ENCODE results near the gene CPED1.

CPED1 gene

DNA sequence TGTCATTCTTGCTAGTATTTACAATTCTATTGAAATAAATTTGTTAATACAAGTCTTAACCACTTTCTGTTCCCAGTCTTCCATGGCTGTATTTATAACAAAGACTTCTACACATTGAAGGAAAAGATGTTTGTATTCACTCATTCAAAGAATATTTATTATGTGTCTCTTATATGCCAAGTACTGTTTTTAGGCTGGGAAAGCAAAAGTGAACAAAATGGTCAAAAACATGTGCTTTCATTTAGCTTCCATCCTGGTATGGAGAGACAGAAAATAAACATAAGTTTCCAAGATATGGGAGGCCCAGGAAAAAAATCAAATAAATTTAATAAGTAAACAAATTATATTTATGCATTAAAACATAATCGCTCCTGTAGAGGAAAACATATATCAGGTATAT, 22.9 kb downstream of the CPED1 start:
- no peak overlapping the region for H3K4me3 ChIP-seq (ENCODE audit: low read length)
- DNase-seq (ENCODE audit: low read depth), result no peak
- TF ChIP-seq, protein P1, sequence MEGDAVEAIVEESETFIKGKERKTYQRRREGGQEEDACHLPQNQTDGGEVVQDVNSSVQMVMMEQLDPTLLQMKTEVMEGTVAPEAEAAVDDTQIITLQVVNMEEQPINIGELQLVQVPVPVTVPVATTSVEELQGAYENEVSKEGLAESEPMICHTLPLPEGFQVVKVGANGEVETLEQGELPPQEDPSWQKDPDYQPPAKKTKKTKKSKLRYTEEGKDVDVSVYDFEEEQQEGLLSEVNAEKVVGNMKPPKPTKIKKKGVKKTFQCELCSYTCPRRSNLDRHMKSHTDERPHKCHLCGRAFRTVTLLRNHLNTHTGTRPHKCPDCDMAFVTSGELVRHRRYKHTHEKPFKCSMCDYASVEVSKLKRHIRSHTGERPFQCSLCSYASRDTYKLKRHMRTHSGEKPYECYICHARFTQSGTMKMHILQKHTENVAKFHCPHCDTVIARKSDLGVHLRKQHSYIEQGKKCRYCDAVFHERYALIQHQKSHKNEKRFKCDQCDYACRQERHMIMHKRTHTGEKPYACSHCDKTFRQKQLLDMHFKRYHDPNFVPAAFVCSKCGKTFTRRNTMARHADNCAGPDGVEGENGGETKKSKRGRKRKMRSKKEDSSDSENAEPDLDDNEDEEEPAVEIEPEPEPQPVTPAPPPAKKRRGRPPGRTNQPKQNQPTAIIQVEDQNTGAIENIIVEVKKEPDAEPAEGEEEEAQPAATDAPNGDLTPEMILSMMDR (conservative IDR thresholded peaks at IDR 0.05; ENCODE audit: low read length), result no peak

DNA sequence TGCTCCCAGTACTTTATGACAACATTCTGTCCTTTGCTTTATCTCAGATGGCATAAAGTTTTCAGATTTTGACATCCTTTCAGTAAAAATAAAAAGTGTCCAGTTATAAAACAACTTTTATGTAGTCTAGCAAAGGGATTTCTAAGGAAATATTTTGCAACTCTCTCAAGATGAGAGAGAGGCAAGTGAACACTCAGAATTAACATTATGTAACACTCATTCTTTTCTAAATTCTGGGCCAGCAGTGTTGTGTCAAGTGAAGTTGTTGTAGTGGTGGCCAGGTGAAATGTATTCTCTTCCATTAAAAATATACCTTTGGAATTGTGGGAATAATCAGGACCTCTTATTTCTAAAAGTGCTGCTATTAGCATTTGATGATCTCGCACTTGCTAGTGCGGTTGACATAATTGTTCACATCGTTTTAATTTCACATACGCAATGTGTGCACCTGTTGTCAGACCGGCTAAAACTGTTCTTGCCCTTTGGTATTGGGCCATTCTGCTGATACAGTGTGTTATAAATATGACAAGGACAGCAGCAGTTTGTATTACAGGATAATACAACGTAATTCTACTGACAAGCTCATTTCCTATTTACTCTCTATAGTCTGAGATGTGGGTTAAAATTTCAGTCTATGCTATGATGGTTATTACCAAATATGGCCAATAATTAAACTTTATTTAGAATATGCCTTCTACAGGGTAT, 23.8 kb downstream of the CPED1 start:
- TF ChIP-seq, protein P1 (conservative IDR thresholded peaks at IDR 0.05; ENCODE audit: low read length), result no peak
- H3K4me3 ChIP-seq (ENCODE audit: low read length), result no peak overlapping the region
- no peak for DNase-seq (ENCODE audit: low read depth)

DNA sequence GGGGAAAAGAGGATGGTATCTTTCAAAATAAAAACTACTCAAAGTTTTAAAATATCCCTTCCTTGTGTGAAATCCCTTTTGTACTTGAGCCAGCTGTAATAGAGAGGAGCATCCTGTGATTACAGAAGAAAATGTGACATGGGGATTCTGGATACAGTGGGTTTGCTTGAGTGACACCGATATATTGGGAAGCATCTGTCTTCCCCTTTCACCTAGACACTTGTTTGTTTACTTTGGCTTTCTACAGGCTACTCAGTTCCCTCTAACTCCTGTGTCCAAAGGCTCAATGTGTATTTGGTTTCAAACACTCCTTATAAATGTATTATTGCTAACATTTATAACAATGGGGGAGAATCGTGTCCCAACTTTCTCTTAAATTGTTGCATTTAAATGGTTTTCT, 24.4 kb downstream of the CPED1 start:
- TF ChIP-seq, protein P1 (conservative IDR thresholded peaks at IDR 0.05; ENCODE audit: low read length), result no peak
- H3K4me3 ChIP-seq (ENCODE audit: low read length), result no peak overlapping the region
- no peak for DNase-seq (ENCODE audit: low read depth)

DNA sequence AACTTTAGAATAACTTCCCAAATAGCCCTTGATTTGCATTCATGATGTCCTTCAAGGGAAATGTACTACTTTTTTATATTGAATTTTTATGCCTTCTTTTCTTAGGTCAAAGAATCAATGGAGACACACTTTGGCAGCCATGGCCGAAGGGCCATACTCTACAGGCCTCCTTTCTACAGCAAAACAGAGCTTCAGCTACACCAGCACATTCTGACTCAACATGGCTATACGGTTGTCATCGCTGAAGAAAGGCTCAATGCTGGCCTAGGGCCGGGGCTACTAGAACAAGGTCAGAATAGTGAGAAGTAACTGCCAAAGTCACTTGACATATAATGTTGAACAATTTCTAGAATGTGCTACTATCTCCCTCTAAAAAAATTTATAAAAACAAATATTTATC, 27.0 kb downstream of the CPED1 start:
- no peak for DNase-seq (ENCODE audit: low read depth)
- TF ChIP-seq, protein P1 (conservative IDR thresholded peaks at IDR 0.05; ENCODE audit: low read length), result no peak
- H3K4me3 ChIP-seq (ENCODE audit: low read length), result no peak overlapping the region

DNA sequence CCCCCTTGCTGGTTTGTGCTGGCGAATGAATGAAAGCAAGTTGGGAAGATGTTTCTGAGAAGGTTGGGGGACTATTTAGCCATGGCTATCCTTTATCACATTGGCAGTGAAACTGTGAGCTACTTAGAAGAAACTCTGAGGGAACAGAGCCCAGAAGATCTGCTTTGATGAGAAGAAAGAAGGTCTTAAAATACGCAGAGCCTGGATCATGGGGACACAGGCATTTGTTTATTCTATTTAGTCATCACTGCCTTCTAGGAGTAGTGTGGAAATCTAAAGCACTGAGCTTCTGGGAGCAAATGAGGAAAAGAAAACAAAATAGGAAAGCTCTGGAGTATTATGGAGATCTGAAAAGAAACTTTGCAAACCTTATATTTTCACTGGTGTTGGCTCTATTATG, 28.5 kb downstream of the CPED1 start:
- TF ChIP-seq, protein P1 (conservative IDR thresholded peaks at IDR 0.05; ENCODE audit: low read length), result no peak
- H3K4me3 ChIP-seq (ENCODE audit: low read length), result no peak overlapping the region
- DNase-seq (ENCODE audit: low read depth), result peak; percentile 52

DNA sequence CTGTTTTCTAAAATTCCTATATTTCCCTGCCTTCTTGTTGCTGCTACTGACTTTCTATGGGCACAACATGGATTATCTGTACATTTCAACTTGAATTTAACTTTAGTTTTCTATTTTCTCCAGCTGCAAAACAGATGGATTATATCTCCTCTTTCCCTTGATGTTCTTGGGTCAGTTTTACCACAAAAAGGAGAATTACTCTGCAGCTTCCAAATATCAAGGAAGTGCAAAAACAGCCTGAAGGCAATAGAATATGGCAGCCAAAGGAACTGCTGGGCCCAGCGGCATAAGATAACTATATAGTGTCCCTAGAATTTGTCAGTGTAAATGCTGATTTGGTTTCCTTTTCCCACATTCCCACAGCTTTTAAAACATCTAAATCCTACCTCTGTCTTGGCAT, 29.1 kb downstream of the CPED1 start:
- no peak overlapping the region for H3K4me3 ChIP-seq (ENCODE audit: low read length)
- TF ChIP-seq, protein P1 (conservative IDR thresholded peaks at IDR 0.05; ENCODE audit: low read length), result no peak
- DNase-seq (ENCODE audit: low read depth), result no peak

DNA sequence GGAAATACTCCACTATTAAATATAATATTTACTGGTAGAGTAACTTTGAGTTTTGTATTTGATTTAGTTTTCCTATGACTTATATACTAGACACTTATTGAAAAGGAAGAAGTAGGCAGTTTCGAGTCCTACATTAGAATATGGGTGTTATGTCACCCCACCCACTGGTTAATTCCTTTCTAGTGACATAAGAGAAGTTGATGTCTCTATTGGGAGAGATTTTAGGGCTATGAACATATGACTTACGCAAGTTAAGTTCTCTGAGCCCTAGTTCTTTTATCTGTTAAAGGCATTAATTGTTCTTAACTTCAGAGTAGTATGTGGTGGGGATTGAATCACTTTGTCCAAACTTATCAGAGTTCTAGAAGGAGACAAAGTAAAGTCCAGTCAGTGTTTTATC, 30.5 kb downstream of the CPED1 start:
- DNase-seq (ENCODE audit: low read depth), result peak; percentile 73
- TF ChIP-seq, protein P1 (conservative IDR thresholded peaks at IDR 0.05; ENCODE audit: low read length), result no peak
- no peak overlapping the region for H3K4me3 ChIP-seq (ENCODE audit: low read length)

Measured in AG10803 (cell line).